Activated T-cell treated with anti-CD3 and anti-CD28 coated beads for 48 hours (primary cell): Measurements from ENCODE around the gene RBMS3.
"Not testable (repeated sequence)": the region's sequence is repeated elsewhere in the genome, so short reads cannot be mapped to it uniquely, and the experiment has no call there.

Experiments
- DNase-seq: peaks from one replicate; pipeline ENCODE4 v3.0.0-alpha.2; 2020; ENCODE audit warnings: low read depth

The RBMS3 gene

GRCh38 chr3:29789686-29790085 lies 508.8 kb downstream of the RBMS3 start:
- no peak for DNase-seq

GRCh38 chr3:29796808-29797207 lies 515.9 kb downstream of the RBMS3 start:
- DNase-seq = no peak

GRCh38 chr3:29802057-29802456 lies 521.2 kb downstream of the RBMS3 start:
- no peak for DNase-seq

GRCh38 chr3:29804044-29804443 lies 523.2 kb downstream of the RBMS3 start:
- no peak for DNase-seq

GRCh38 chr3:29805757-29806156 lies 524.9 kb downstream of the RBMS3 start:
- no peak for DNase-seq

GRCh38 chr3:29808324-29808723 lies 527.5 kb downstream of the RBMS3 start:
- not testable (repeated sequence) for DNase-seq

DNA sequence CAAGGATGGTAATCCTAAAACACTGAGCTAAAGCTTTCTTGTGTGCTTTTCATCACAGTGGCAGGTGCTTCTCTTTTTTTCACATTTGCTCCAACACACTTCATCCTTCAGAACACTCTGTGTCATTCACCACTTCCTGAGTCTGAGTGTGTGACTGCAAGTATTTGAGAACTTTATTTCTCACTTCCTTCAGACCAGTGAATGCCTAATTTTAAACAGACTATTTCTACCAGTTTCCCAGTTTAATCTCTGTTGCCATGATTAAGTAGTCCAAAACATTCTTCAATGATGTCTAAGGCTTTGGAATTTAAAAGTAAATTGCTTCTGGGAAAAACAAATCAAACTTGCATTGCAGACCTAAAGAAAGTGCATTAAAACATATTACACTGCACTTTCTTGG lies 541.2 kb downstream of the RBMS3 start:
- DNase-seq = no peak

GRCh38 chr3:29823233-29823632 lies 542.4 kb downstream of the RBMS3 start:
- DNase-seq = no peak

DNA sequence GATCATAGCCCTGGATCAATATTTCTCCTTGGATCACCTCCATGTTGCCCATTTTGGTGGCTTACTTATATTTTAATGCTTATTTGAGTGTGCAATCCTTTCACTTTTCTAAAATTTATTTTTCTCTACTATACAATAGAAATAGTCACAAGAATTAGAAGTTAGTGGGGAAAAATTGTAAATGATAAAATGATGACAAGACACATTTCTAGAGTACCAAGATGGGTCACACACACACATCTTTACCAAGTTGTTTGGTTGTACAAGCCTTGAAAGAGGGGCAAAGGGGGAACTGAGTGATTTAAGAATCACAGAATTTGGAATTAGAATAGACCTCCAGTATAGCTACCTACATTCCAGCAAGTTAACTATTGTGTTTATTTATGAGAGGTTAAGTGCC lies 545.8 kb downstream of the RBMS3 start:
- no peak for DNase-seq

- no peak for DNase-seq
Observed at GRCh38 chr3:29827756-29828155, 546.9 kb downstream of the RBMS3 start.

DNA sequence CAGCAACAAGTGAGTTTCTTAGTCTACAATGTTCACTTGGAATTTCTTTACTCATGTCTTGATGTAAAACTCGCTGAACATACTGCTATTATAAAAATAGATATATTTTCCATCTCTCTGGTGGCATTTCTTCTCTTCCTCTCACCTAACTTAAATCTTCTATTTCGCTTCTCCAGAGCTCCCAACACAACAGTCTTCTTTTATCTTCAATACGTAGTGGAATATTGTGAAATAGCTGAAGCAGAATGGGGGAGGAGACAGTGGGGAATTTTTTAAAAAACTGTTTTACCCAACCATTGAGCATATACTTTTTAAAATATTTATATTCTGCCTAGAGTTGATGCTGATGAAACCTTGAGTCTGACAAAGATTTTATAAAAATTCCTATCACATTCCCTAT lies 548.5 kb downstream of the RBMS3 start:
- DNase-seq = no peak

DNA sequence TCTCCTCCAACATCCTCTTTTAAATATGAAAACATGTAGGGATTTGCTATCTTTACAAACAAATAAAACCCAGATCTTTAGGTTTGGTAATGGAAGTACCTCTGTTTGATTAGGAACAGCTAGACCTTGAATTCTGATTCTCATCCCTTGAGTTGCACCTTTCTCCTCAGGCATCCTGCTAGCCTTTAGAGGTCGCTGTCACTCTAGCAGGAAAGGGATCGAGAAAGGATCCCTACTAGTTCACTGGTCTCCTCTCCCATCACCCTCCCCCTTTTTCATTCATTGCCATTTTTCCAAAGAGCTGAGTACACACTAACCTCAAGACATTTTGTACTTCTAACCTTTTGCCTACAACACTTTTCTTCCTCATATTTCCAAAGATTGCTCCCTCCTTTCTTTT lies 569.8 kb downstream of the RBMS3 start:
- no peak for DNase-seq

DNA sequence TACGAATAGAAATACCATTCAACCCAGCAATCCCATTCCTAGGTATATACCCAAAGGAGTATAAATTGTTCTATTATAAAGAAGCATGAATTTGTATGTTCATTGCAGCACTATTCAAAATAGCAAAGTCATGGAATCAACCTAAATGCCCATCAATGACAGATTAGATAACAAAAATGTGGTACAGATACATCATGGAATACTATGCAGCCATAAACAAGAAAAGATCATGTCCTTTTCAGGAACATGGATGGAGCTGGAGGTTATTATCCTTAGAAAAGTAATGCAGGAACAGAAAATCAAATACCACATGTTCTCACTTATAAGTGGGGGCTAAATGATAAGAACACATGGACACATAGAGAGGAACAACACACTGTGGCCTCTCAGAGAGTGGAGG lies 571.9 kb downstream of the RBMS3 start:
- no peak for DNase-seq

- DNase-seq = no peak
Observed at GRCh38 chr3:29853841-29854397, 573.0 kb downstream of the RBMS3 start.

GRCh38 chr3:29854821-29855220 lies 574.0 kb downstream of the RBMS3 start:
- no peak for DNase-seq

GRCh38 chr3:29859726-29860270 lies 578.9 kb downstream of the RBMS3 start:
- DNase-seq = no peak

GRCh38 chr3:29864809-29865208 lies 583.9 kb downstream of the RBMS3 start:
- no peak for DNase-seq

GRCh38 chr3:29868543-29869101 lies 587.8 kb downstream of the RBMS3 start:
- no peak for DNase-seq

GRCh38 chr3:29870136-29870535 lies 589.3 kb downstream of the RBMS3 start:
- DNase-seq = no peak

GRCh38 chr3:29871087-29871486 lies 590.2 kb downstream of the RBMS3 start:
- no peak for DNase-seq

DNA sequence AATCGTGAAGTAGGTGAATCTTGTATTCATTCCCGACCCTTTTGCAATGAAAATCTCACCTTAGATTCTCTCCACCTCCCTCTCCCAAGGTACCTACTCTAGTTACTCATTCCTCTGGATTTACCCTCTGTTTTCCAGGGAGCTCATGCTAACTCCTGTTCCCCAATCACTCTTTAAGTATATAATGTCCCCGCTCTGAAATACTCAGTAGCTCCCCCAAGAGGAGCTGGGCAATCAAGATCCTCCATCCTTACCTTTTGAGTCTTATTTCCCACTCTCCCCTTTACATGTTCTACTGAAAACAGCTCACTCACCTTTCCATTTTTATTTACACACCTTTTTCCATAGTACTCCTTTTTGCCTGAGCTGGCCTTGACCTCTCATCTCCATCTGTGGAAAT lies 599.9 kb downstream of the RBMS3 start:
- DNase-seq = no peak

GRCh38 chr3:29887451-29887850 lies 606.6 kb downstream of the RBMS3 start:
- DNase-seq = no peak

- DNase-seq = no peak
Observed at GRCh38 chr3:29889215-29889614, 608.3 kb downstream of the RBMS3 start.

DNA sequence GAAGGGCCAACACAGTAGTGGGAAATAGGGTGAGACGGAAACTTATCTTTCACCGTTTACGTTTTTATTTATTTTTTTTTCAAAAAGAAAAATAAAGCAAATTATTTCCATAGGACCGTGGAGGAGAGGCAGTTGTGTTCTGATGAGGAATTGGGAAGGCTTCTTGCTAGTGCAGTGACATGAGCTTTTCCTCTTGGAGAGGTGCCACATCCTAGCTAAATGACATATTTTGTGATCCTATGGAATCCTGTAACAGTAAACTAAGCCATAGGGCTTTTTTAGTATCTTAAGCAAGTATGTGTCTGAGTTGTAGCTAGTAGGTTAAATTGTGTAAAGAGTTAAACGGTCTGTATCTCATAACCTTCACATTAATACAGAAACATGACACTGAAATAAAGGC lies 609.9 kb downstream of the RBMS3 start:
- no peak for DNase-seq
